HG03442 (cell line): ENCODE data around the gene MYADML2.
"Not testable (repeated sequence)": the region's sequence is repeated elsewhere in the genome, so short reads cannot be mapped to it uniquely, and the experiment has no call there.

Experiments
- ATAC-seq: cut with Tn5 transposase; IDR thresholded peaks from one replicate; pipeline ENCODE4 v1.9.1; 2021; ENCODE audit warnings: mild to moderate bottlenecking, moderate library complexity; ENCODE audit not compliant: unreplicated experiment

The MYADML2 gene, protein sequence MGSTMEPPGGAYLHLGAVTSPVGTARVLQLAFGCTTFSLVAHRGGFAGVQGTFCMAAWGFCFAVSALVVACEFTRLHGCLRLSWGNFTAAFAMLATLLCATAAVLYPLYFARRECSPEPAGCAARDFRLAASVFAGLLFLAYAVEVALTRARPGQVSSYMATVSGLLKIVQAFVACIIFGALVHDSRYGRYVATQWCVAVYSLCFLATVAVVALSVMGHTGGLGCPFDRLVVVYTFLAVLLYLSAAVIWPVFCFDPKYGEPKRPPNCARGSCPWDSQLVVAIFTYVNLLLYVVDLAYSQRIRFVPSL

DNA sequence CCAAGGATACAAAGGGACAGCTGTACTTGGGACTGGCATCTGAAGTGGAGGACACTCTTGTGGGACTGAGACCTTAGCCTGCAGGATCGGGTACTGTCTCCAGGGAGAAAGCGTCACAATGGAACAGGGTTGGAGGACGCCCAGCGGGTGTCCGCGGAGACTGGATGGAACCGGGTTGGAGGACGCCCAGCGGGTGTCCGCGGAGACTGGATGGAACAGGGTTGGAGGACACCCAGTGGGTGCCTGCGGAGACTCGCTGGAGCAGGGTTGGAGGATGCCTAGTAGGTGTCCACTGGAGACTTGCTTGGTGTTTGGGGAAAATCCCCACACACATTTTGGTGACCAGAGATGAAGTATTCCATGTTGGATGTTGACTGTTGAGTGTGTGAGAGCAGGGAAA lies at the start of gene MYADML2:
MYADML2 (minus strand) TSS at position 45 of the 400 bp plus-strand sequence. CDS start 5,492 bp downstream, outside the sequence.
- no peak for ATAC-seq

DNA sequence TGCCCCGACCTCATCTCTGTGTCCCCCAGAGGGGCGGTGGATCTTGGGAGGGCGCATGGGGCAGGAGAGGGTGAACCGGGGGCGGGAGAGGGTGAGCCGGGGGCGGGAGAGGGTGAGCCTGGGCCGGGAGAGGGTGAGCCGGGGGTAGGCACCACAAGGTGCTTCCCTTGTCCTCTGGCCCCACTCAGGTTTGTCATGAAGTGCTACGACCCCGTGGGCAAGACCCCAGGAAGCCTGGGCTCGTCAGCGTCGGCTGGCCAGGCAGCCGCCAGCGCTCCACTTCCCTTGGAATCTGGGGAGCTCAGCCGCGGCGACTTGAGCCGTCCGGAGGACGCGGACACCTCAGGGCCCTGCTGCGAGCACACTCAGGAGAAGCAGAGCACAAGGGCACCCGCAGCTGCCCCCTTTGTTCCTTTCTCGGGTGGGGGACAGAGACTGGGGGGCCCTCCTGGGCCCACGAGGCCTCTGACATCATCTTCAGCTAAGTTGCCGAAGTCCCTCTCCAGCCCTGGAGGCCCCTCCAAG lies 49.3 kb upstream of the MYADML2 start:
- no peak for ATAC-seq

DNA sequence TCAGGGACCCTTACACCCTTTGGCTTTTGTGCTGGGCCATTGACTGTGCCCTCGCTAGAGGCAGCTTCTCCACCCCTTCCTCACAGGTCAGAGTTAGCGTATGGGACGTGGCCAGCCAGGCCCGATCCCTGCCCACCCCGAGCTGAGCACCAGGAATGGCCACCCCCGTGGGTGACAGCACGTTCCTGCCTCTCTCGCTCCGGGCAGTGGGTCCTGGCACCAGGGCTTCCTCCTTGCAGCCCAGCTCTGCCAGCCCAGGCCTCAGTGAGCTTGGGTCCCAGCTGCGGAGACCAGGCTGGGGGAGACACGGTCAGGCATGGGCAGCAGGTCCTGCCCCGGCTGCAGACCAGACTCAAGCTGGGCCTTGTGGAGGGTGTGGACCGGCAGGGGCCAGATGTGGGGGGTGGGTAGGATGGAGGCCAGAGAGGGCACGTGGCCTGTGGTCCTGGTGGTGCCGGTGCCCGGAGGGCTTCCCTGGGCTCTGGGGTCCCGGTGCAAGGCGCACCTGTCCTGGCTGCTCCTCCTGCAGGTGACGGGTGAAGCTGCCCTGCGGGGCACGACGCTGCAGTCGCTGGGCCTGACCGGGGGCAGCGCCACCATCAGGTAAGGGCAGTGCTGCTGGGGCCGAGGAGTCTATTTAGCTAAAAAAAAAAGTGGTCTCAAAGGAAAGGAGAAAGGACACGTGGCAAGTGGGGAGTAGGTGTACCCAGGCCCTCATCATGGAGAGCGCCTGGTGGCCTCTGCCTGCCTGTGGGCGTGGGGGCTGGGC lies 48.6 kb upstream of the MYADML2 start:
- no peak for ATAC-seq

DNA sequence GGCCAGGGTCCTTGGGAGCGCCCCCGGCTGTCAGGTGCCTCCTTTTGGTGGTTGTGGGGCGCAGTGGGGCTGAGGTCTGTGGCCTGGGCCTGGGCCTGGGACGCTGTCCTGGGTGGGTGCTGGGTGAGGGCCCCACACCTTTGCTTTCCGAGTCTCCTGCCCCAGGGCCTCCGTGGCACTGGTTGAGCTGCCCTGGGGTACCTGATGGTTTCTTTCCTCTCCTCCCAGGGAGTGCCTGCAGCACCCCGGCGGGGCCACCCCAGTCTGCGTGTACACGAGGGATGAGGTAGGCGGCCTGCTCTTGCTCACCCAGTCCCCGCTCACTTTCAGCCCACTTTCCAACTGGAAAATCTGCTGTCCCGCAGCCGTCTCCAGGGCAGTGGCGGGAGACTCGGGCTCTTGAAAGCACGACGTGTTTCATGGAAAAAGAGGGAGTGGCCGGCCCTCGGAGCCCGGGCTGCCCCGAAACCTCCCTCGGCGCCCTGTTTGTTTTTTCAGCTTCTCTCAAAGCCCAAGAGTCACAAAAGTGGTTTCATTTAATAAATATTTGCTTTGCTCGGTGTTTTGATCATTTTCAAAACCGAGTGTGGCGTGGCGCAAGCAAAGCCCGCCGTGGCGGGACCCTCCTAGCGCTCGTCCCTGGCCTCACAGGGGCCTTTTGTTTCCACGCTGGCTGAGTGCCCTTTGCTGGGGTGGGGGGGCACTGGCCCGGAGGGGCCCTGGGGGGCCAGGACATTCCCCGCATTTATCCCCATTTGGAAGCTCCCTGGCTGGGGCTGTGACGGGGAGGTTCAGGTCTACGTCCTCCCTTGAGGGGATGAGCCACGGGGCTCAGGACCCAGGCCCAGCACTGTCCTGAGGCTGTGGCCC lies 47.8 kb upstream of the MYADML2 start:
- no peak for ATAC-seq

DNA sequence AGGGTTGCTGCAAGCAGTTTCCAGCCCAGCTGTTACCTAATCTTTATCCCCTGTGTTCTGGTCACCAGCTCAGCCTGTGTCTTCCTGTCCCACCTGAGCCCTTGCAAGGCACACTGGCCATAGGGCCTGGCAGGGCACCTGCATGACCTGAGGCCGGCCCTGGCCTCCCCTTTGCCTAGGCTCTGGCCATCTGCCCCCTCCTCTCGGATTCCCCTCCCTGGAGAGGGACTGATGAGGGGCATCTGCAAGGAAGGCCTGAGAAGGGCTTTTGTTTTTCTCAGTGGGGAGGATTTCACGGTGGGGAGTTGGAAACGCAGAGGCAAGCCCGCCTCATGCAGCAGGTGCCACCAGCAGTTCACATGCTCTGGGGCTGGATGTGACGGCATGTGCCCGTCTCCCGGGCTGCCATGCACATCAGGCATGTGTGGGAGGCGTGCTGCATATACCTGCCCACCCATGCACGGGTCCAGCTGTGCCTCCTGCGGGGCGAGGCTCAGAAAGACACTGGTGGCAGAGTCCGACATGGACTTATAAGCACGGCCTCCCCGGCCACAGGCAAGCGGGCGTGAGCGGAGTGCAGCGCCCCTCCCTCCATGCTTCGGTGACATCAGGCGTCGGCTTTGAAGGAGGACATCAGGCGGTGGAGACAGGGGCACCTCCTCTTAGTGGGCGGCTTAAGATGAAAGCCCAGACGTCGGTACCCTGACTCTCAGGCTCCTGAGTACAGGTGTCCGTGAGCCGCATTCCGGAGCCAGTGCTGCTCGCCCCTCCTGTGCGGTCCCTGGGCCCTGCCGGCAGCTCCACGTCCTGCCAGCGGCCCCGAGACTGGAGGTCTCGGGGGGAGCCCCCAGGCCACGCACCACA lies 46.9 kb upstream of the MYADML2 start:
- ATAC-seq = no peak

DNA sequence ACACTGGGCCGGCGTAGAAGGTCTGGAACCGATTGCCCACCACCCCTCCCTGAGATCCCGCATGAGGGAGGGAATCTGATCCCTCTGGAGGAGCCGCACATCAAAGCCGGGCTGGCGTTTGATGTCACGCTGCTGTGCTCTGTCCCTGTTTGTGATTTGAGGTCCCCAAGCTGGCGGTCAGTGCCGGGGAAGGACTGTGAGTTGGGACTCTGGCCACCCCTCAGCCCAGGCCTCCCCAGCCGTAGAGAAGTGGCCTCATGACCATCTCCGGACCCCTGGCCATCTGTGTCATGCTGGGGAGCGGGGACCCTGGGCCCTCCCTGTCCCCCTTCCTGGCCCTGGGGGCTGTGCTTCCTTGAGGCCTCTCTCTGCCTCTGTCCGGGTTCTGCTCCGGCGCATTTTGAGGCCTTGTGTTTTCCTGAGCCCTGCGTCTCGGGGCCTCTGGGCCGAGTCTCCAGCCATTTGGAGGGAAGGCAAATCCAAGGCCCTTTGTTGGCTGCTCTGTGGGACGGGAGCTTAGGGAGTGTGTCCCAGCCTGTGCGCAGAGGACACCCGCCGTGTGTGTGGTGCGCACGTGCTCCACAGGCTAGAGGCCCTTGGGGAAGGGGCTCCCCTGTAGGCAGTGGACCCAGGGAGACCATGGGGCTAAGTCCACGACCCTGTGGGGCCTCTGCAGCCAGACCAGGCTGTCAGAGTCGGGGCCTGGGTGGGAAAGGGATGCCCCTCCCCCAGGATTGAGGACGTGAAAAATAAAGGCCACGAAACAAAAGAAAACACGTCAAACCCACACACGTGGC lies 45.5 kb upstream of the MYADML2 start:
- no peak for ATAC-seq

DNA sequence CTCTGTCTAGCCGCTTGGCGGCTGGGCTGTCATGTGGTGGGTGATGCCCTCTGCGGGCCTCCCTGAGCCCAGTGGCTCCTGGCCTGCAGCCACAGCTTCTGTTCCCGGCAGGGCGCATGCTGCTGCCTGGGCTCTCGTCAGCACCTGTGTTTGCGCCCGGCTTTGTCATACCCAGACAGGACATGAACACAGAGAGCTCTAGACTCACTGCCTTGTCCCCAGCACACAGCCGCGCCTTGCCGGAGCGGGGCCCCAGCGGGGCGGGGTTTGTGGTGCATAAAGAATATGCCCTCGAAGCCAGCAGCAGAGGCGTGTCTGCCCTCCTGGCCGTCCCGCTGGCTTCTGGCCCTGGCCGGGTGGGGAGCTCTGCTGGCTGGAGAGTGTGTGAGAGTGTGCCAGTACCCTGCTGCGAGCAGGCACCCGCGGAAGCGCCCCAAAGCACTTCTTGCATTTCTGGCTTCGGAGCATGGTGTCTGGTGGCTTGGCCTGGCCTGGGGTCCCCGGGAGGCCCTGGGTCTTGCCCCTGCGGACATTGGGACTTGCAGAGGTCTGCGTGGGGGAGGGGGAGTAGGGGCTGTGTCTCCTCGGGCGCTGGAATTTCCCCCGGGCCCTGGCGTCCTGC lies 44.8 kb upstream of the MYADML2 start:
- ATAC-seq = no peak

DNA sequence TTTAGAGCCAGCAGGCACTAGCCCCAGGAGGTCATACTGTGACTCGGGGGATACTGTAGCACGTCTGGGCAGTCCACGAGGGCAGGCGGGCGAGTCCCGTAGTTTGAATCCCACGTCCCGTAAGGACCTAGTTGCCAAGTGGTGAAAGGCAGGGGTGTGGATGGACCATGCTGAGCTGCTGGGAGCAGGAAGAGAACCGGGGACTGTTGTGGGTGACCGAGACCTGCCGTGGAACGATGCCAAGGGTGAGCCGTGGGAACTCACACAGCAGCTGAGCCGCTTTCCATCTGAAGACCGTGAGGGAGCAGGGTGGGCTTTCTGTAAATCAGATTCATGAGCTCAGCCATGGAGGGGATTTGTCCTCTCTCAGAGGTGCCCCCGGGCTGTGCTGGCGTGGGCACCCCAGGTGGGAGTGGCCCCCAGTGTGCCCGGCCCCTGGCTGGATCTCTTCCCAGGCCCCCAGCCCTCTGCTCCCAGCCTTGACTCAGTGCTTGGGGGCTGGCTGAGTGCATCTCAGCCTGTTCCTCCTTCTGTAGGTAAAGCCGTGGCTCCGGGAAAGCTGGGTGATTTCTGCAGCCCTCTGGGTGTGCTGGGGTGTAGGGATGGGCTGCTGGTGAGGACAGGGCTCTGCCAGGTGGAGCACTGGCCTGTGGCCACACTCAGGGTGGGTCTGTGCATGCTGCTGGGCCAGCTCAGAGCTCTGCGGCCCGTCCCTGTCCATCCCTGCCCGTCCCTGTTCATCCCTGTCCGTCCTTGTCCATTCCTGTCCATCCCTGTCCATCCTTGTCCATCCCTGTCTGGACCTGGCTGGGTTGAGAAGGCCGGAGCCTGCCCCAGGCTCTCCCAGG lies 44.0 kb upstream of the MYADML2 start:
- no peak for ATAC-seq

DNA sequence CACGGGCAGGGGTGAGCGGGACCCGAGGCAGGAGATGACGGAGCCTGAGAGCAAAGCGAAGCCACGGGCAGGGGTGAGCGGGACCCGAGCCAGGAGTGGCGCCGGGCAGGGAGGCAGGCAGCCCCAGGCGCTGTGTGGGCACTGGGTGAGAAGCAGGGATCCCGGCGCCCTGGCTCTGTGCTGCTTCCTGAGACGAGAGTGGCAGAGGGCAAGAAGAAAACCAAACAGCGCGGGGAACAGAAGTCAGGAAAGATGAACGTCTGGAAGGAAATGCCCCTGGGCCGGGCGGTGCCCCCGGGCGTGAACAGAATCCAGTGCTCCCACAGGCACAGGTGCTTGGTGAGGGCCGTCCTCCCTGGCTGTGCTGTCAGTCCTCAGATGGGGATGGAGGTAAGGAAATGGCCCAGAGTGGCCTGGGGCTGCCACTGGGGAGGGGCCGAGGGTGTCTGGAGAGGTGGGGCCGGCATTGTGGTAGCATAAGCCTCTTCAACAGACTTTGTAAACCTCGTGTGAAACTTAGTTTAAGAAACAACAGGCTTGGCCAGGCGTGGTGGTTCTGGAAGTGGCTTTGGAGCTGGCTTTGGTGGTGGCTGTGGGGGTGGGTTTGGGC lies 40.2 kb upstream of the MYADML2 start:
- ATAC-seq = no peak

DNA sequence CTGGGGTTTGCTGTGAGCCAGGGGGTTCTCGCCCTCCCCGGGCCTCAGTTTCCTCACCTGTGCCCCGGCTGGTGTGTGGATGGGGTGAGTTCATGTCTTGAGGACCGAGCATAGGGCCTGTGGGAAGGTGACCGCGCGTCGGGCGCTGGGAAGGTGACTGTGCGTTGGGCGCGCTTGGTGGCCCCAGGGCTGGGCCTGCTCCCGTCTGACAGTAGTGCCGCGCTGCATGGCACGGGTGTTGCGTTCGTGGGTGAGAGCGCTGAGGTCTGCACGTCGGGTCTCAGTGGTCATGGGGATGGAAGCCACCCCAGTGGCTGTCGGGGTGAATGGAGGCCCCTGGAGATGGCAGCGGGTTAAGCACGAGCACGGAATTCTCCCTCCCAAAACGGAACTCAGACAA lies 39.6 kb upstream of the MYADML2 start:
- ATAC-seq = no peak

DNA sequence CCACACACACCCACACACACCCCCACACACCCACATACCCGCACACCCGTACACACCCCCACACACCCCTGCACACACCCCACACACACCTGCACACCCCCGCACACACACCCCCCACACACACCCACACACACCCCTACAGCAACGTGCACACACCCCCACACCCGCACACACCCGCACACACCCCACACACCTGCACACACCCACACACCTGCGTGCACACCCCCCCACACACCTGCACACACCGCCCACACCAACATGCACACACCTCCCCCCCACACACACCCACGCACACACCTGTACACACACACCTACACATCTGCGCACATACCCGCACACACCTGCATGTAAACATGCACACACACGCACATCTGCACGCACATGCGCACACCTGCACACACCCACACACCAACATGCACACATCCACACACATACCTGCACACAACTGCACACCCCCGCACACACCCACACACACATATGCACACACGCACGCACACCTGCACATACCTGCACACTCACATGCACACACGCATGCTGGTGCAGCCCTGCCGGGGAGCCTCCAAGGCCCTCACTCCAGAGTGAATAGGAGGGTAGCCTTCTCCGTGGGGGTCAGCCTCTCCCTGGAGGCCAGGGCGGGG lies 37.9 kb upstream of the MYADML2 start:
- no peak for ATAC-seq

DNA sequence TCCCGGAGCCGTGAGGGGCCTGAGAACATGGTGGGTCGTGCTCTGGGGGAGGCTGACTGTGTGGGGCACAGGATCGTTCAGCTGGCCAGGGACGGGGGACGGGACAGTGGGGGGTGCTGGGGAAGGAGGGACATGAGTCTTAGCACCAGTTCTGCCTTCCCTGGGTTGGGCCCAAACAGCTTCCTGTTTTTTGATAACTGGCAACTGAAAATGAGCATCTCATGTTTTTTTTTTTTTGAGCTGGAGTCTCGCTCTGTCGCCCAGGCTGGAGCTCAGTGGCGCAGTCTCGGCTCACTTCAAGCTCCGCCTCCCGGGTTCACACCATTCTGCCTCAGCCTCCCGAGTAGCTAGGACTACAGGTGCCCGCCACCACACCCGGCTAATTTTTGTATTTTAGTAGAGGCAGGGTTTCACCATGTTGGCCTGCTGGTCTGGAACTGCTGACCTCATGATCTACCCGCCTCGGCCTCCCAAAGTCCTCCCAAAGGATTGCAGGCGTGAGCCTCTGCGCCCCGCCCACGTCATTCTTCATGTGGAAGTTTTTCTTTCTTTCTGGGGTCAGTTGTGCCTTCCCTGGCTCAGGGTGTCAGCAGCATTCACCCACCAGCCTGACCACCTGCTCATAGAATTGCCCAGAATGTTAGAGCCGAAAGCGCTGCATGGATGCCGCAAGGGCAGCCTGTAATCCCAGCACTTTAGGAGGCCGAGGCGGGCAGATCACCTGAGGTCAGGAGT lies 36.8 kb upstream of the MYADML2 start:
- no peak for ATAC-seq

DNA sequence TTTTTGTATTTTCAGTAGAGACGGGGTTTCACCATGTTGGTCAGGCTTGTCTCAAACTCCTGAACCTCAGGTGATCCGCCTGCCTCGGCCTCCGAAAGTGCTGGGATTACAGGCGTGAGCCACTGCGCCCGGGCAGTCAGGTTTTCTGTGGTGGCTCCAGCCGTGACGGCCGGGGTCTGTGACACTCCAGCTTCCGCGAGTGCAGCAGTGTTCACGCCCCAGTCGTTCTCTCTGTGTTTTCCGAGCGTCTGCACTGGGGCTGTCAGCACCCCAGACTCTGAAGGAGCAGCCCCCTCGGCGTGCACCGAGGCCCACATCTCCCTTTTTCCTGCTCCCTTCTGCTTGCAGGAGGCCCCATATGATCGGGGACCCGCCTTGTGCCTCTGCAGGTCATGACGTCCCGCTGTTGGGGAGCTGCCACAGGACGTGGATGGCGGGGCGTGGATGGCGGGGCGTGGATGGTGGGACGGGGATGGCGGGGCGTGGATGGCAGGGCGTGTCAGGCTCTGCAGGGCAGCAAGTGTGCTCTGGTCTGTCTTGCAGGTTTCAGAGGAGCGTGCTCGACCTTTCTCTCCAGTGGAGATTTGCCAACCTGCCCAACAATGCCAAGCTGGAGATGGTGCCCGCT lies 36.1 kb upstream of the MYADML2 start:
- no peak for ATAC-seq

DNA sequence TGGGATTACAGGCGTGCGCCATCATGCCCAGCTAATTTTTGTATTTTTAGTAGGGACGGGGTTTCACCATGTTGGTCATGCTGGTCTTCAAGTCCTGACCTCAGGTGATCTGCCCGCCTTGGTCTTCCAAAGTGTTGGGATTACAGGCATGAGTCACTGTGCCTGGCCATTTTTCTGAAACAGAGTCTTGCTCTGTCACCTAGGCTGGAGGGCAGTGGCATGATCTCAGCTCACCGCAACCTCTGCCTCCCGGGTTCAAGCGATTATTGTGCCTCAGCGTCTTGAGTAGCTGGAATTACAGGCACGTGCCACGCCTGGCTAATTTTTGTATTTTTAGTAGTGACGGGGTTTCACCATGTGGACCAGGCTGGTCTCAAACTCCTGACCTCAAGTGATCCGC lies 34.5 kb upstream of the MYADML2 start:
- not testable (repeated sequence) for ATAC-seq

DNA sequence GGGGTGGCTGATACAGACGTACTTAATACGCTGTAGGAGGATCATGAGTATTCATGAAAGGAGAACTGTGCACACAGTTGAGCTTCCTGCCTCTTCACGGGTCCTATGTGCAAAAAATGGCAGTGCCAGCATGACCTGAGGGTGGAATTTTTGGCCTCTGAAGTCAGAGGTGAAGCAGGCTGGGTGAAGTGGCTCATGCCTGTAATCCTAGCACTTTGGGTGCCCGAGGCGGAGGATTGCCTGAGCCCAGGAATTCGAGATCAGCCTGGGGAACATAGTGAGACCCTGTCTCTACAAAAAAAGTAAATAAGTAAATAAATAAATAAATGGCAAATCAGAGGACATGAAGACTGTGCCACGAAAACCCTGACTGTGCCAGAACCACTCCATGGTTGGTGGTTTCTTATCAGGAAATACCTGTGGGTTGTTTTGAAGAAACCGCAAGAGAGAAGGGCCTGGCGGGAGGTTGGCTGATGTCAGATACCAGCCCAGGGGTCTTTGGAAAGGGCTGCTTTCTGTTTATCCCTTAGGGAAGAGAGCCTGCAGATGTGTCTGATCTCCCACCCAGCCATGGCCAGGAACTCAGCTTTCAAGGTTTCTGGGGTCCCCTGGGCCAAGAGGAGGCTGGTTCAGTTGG lies 33.8 kb upstream of the MYADML2 start:
- no peak for ATAC-seq

DNA sequence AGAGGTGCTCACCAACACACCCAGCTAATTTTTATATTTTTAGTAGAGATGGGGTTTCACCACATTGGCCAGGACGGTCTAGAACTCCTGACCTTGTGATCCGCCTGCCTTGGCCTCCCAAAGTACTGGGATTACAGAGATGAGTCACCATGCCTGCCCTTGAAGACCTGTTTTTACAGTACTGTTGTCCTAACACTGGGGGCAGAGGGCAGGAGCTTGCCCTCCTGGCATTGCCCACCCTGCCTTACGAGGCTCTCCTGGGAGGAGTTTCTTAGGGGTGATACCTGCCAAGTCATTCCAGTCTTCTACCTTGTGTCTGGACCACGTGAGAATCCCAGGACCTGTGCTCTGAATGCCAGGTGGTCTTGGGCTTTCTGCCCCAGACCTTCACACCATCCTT lies 33.1 kb upstream of the MYADML2 start:
- no peak for ATAC-seq
